Measurements from ENCODE around the gene NDUFAF8. TPM values are rescaled to one million over a fixed set of nuclear protein-coding genes. Genes with fewer than 3 reads are reported as not detected.
"Not testable (repeated sequence)": the region's sequence is repeated elsewhere in the genome, so short reads cannot be mapped to it uniquely, and the experiment has no call there.

NDUFAF8 gene
- total and polyA plus RNA-seq, 2 experiments from 2014 or later = 53.1 to 136 TPM

- H3K4me3 ChIP-seq = peak within 1 kb of the TSS; percentile 80
- no peaks in the 10 kb centered on the region for H3K4me1 ChIP-seq (ENCODE audit: insufficient read depth)
- H3K27ac ChIP-seq = no peak within 1 kb of the TSS
- DNase-seq = peak; percentile 100
- no peaks in the 10 kb centered on the region for H3F3A ChIP-seq (ENCODE audit: insufficient read depth)
- H4K20me1 ChIP-seq (ENCODE audit: insufficient read depth) = no peaks in the 10 kb centered on the region
- no peaks in the 10 kb centered on the region for H3K9me3 ChIP-seq (ENCODE audit: low read depth)
- peaks cover 6% of the 10 kb centered on the region; the same call in 1 of the 2 replicates for H3K79me2 ChIP-seq (ENCODE audit: insufficient read depth)
- in situ Hi-C loops (cut with MboI) = no loop called here
- peak within 1 kb of the TSS; percentile 95 for H3K4me2 ChIP-seq (ENCODE audit: unreplicated experiment)
- TF ChIP-seq EZH2 (IDR thresholded peaks at IDR 0.05; ENCODE audit: insufficient read depth, poor library complexity, severe bottlenecking) (no peak), EZH2phosphoT487 (IDR thresholded peaks at IDR 0.05; ENCODE audit: insufficient read depth, low read depth) (no peak)
- peak within 1 kb of the TSS; percentile 78 for H3K9ac ChIP-seq
- no peaks in the 10 kb centered on the region for H3K27me3 ChIP-seq (replicated peaks; ENCODE audit: insufficient read depth)
- peak within 1 kb of the TSS; percentile 97 for H2AFZ ChIP-seq
- no peaks in the 10 kb centered on the region for H3K9me2 ChIP-seq (ENCODE audit: insufficient read depth)
- no peaks in the 10 kb centered on the region for H3K36me3 ChIP-seq (ENCODE audit: low read depth)
- WGBS, 2 experiments (ENCODE audit: low coverage in 1 of 2, low lambda C conversion rate in 2 of 2, missing lambda C conversion rate in 2 of 2) = 1% methylated on average over 46 to 73 of the region's 79 CpGs
Observed at GRCh38 chr17:81222906-81223761, 16.0 kb upstream of the NDUFAF8 start, which contains the start of gene CEP131. Gene CEP131 (minus strand): TSS chr17:81222965. CDS start chr17:81220056, 2,909 bp downstream.

GRCh38 chr17:81223762-81224130, 15.4 kb upstream of the NDUFAF8 start:
- DNase-seq = no peak
- H3K4me2 ChIP-seq (ENCODE audit: unreplicated experiment) = peak overlapping the region; percentile 95
- no peaks in the 10 kb centered on the region for H3K4me1 ChIP-seq (ENCODE audit: insufficient read depth)
- no peaks in the 10 kb centered on the region for H3K27me3 ChIP-seq (replicated peaks; ENCODE audit: insufficient read depth)
- H3F3A ChIP-seq (ENCODE audit: insufficient read depth) = no peaks in the 10 kb centered on the region
- H3K4me3 ChIP-seq = peak overlapping the region; percentile 70
- no peaks in the 10 kb centered on the region for H4K20me1 ChIP-seq (ENCODE audit: insufficient read depth)
- H3K9ac ChIP-seq = peak overlapping the region; percentile 71
- in situ Hi-C loops (cut with MboI) = no loop called here
- no peak overlapping the region for H3K27ac ChIP-seq
- TF ChIP-seq EZH2 (IDR thresholded peaks at IDR 0.05; ENCODE audit: insufficient read depth, poor library complexity, severe bottlenecking) (no peak), EZH2phosphoT487 (IDR thresholded peaks at IDR 0.05; ENCODE audit: insufficient read depth, low read depth) (no peak)
- H3K36me3 ChIP-seq (ENCODE audit: low read depth) = no peaks in the 10 kb centered on the region
- peak overlapping the region; percentile 97 for H2AFZ ChIP-seq
- H3K9me3 ChIP-seq (ENCODE audit: low read depth) = no peaks in the 10 kb centered on the region
- whole genome bisulfite sequencing, 2 experiments (ENCODE audit: low coverage in 1 of 2, low lambda C conversion rate in 2 of 2, missing lambda C conversion rate in 2 of 2) = 3 to 6% methylated on average over 11 of the region's 11 CpGs
- H3K9me2 ChIP-seq (ENCODE audit: insufficient read depth) = no peaks in the 10 kb centered on the region
- peaks cover 6% of the 10 kb centered on the region; the same call in 1 of the 2 replicates for H3K79me2 ChIP-seq (ENCODE audit: insufficient read depth)

GRCh38 chr17:81227630-81228029, 11.5 kb upstream of the NDUFAF8 start:
- H3K79me2 ChIP-seq (ENCODE audit: insufficient read depth); H3K9me2 ChIP-seq (ENCODE audit: insufficient read depth); DNase-seq; H2AFZ ChIP-seq; H3K9me3 ChIP-seq (ENCODE audit: low read depth); H3F3A ChIP-seq (ENCODE audit: insufficient read depth); H3K4me1 ChIP-seq (ENCODE audit: insufficient read depth); H3K4me2 ChIP-seq (ENCODE audit: unreplicated experiment); in situ Hi-C loops (cut with MboI); H3K36me3 ChIP-seq (ENCODE audit: low read depth); H3K27me3 ChIP-seq (replicated peaks; ENCODE audit: insufficient read depth); H3K27ac ChIP-seq; H3K9ac ChIP-seq; H3K4me3 ChIP-seq; H4K20me1 ChIP-seq (ENCODE audit: insufficient read depth): not testable (repeated sequence)
- 53% methylated on average over 2 of the region's 2 CpGs for WGBS, 2 experiments (ENCODE audit: low coverage in 1 of 2, low lambda C conversion rate in 2 of 2, missing lambda C conversion rate in 2 of 2)

- Histone ChIP-seq H3K27me3 (replicated peaks; ENCODE audit: insufficient read depth) (no peaks in the 10 kb centered on the region), H3K9ac (no peak overlapping the region), H3K4me1 (ENCODE audit: insufficient read depth) (no peaks in the 10 kb centered on the region), H3K79me2 (ENCODE audit: insufficient read depth) (no peaks in the 10 kb centered on the region), H3K4me3 (no peak overlapping the region), H4K20me1 (ENCODE audit: insufficient read depth) (no peaks in the 10 kb centered on the region), H3K36me3 (ENCODE audit: low read depth) (no peaks in the 10 kb centered on the region), H3K4me2 (ENCODE audit: unreplicated experiment) (no peak overlapping the region), H3K9me2 (ENCODE audit: insufficient read depth) (no peaks in the 10 kb centered on the region), H3K27ac (no peak overlapping the region), H3K9me3 (ENCODE audit: low read depth) (no peaks in the 10 kb centered on the region), H2AFZ (no peak overlapping the region), H3F3A (ENCODE audit: insufficient read depth) (no peaks in the 10 kb centered on the region)
- DNase-seq = no peak
- TF ChIP-seq EZH2phosphoT487 (IDR thresholded peaks at IDR 0.05; ENCODE audit: insufficient read depth, low read depth) (no peak), EZH2 (IDR thresholded peaks at IDR 0.05; ENCODE audit: insufficient read depth, poor library complexity, severe bottlenecking) (no peak)
- in situ Hi-C loops (cut with MboI) = no loop called here
- 81 to 82% methylated on average over 9 of the region's 9 CpGs for WGBS, 2 experiments (ENCODE audit: low coverage in 1 of 2, low lambda C conversion rate in 2 of 2, missing lambda C conversion rate in 2 of 2)
Observed at GRCh38 chr17:81228420-81228819, 10.7 kb upstream of the NDUFAF8 start.
